A549 (cell line): ENCODE data around the gene ANK2. TPM values are rescaled to one million over a fixed set of nuclear protein-coding genes. Genes with fewer than 3 reads are reported as not detected.

Experiments
- ATAC-seq, 2 experiments: fragments of 200-7000 bp in 1 of 2; fragments of >200 bp in 1 of 2; cut with Nextera tagmentation in 1 of 2; cut with Tn5 transposase in 1 of 2; 3 replicates each; pipeline versions ENCODE4 v1.8.0 to v1.9.1; 2018 to 2020; ENCODE audit warnings: mild to moderate bottlenecking in 1 of 2, moderate library complexity in 1 of 2
- CTCF ChIA-PET: fragments of 300-600 bp; sonication (Branson Sonifier 250); formaldehyde crosslinking; extraction: SDS; loops from one replicate; lab custom pipeline; 2021; ENCODE audit warnings: antibody characterized with exemption, inconsistent platforms; lab: Yijun Ruan, JAX
- POLR2A ChIA-PET: fragments of 350-600 bp; formaldehyde crosslinking; extraction: SDS; loops from one replicate; lab custom pipeline; 2021; ENCODE audit warnings: antibody characterized with exemption, inconsistent platforms; lab: Yijun Ruan, JAX
- DNase-seq, 2 experiments: peaks; one replicate each; pipeline versions ENCODE4 v3.0.0 to v3.0.0-alpha.2; 2011 to 2016; ENCODE audit warnings: low read depth in 1 of 2, low spot score in 1 of 2
- FAIRE-seq: peaks from 2 replicates; lab custom pipeline; 2011; peaks lifted over from hg19 to GRCh38; lab: Jason Lieb, UNC
- H3K27ac ChIP-seq, 2 experiments: fragments of >200 bp; sonication (Bioruptor Twin); formaldehyde crosslinking; 3 replicates each; pipeline ENCODE4 v1.5.1; 2016 to 2017
- H3K4me1 ChIP-seq: fragments of >200 bp; sonication (Bioruptor Twin); formaldehyde crosslinking; 3 replicates; pipeline ENCODE4 v1.6.1; 2016
- H3K4me2 ChIP-seq: fragments of >200 bp; sonication (Bioruptor Twin); formaldehyde crosslinking; 3 replicates; pipeline ENCODE4 v1.6.1; 2016
- H3K4me3 ChIP-seq: fragments of >200 bp; sonication (Bioruptor Twin); formaldehyde crosslinking; 3 replicates; pipeline ENCODE4 v1.5.1; 2016
- H3K9me3 ChIP-seq: fragments of >200 bp; sonication (Bioruptor Twin); formaldehyde crosslinking; 3 replicates; pipeline ENCODE4 v1.6.1; 2016
- CBX2 ChIP-seq: fragments of 200-600 bp; sonication (generic); IDR thresholded peaks from 2 replicates; pipeline ENCODE4 v1.6.1; 2016; ENCODE audit warnings: low read depth, mild to moderate bottlenecking, borderline replicate concordance
- CEBPB ChIP-seq, 2 experiments: fragments of >200 bp in 1 of 2; sonication (Bioruptor Twin) in 1 of 2; formaldehyde crosslinking in 1 of 2; IDR thresholded peaks; 2 replicates each; pipeline ENCODE4 v1.6.1; 2012 to 2016
- EHMT2 ChIP-seq: fragments of 200-600 bp; sonication (generic); IDR thresholded peaks from 2 replicates; pipeline ENCODE4 v1.6.1; 2016; ENCODE audit warnings: antibody characterized with exemption, low read depth, mild to moderate bottlenecking, moderate library complexity
- EP300 ChIP-seq, 2 experiments: fragments of >200 bp; sonication (Bioruptor Twin); formaldehyde crosslinking; IDR thresholded peaks; 2 replicates in 1 of 2; 3 replicates in 1 of 2; pipeline ENCODE4 v1.6.1; 2016 to 2017
- FOSL2 ChIP-seq, 2 experiments: fragments of 450-650 bp in 1 of 2; fragments of >200 bp in 1 of 2; sonication (Bioruptor Twin) in 1 of 2; formaldehyde crosslinking; IDR thresholded peaks; 2 replicates each; pipeline versions ENCODE4 v1.5.0 to v1.6.1; 2016 to 2020; ENCODE audit warnings: mild to moderate bottlenecking in 1 of 2, moderate library complexity in 1 of 2
- HOXA7 ChIP-seq: fragments of 250-450 bp; sonication (Bioruptor Pico); IDR thresholded peaks from 2 replicates; pipeline ENCODE4 v1.5.0; 2020; ENCODE audit warnings: mild to moderate bottlenecking, moderate library complexity
- HOXB13 ChIP-seq: fragments of 250-450 bp; sonication (Bioruptor Pico); IDR thresholded peaks from 2 replicates; pipeline ENCODE4 v1.5.0; 2020; ENCODE audit warnings: low read depth, mild to moderate bottlenecking, moderate library complexity
- JUN ChIP-seq, 2 experiments: fragments of >200 bp; sonication (Bioruptor Twin); formaldehyde crosslinking; IDR thresholded peaks; 2 replicates in 1 of 2; 3 replicates in 1 of 2; pipeline ENCODE4 v1.6.1; 2016 to 2017
- JUNB ChIP-seq: fragments of >200 bp; sonication (Bioruptor Twin); formaldehyde crosslinking; IDR thresholded peaks from 2 replicates; pipeline ENCODE4 v1.6.1; 2016
- KDM1A ChIP-seq: fragments of 200-600 bp; sonication (generic); IDR thresholded peaks from 2 replicates; pipeline ENCODE4 v1.6.1; 2016; ENCODE audit warnings: low read depth, mild to moderate bottlenecking
- NPAS2 ChIP-seq: fragments of 250-450 bp; sonication (Bioruptor Pico); IDR thresholded peaks from 2 replicates; pipeline ENCODE4 v1.8.0; 2022; ENCODE audit warnings: mild to moderate bottlenecking, moderate library complexity, borderline replicate concordance
- NR3C1 ChIP-seq: fragments of >200 bp; sonication (Bioruptor Twin); formaldehyde crosslinking; IDR thresholded peaks from 3 replicates; pipeline ENCODE4 v1.6.1; 2017
- SREBF2 ChIP-seq: fragments of 450-650 bp; IDR thresholded peaks from 2 replicates; pipeline ENCODE4 v1.6.1; 2014; ENCODE audit warnings: mild to moderate bottlenecking, moderate library complexity
- TFCP2L1 ChIP-seq: fragments of 250-450 bp; sonication (Bioruptor Pico); IDR thresholded peaks from 2 replicates; pipeline ENCODE4 v1.5.0; 2021; ENCODE audit warnings: mild to moderate bottlenecking
- ZC3H11A ChIP-seq: fragments of 450-650 bp; IDR thresholded peaks from 2 replicates; pipeline ENCODE4 v1.6.1; 2014; ENCODE audit warnings: antibody characterized with exemption, mild to moderate bottlenecking
- ZFP36 ChIP-seq: fragments of 450-650 bp; IDR thresholded peaks from 2 replicates; pipeline ENCODE4 v1.6.1; 2014; ENCODE audit warnings: borderline replicate concordance; ENCODE audit not compliant: partially characterized antibody
- ZNF302 ChIP-seq: fragments of 250-450 bp; sonication (Bioruptor Pico); IDR thresholded peaks from 2 replicates; pipeline ENCODE4 v1.9.0; 2021; ENCODE audit warnings: inconsistent platforms, mild to moderate bottlenecking, moderate library complexity
- ZSCAN20 ChIP-seq: fragments of 250-450 bp; sonication (Bioruptor Pico); IDR thresholded peaks from 2 replicates; pipeline ENCODE4 v1.8.0; 2022; ENCODE audit warnings: mild to moderate bottlenecking, moderate library complexity
- WGBS: methylation state at CpG from one replicate; pipeline ENCODE4 v1.1.6; 2017; ENCODE audit errors: missing lambda C conversion rate; 5-methylcytosine and 5-hydroxymethylcytosine counted together
- polyA plus RNA-seq, 4 experiments: library from polyadenylated mRNA; depleted of rRNA in 3 of 4; stranded (reverse); fragments of >200 nt; fragmentation: RNase III in 1 of 4; extraction: RNeasy Plus Mini Kit Qiagen cat#74134 plus additional on column Dnase treatment in 1 of 4; gene quantifications; 2 replicates in 3 of 4; 3 replicates in 1 of 4; pipeline ENCODE4 v1.2.3, GENCODE V29; 2011 to 2017
- TF ChIP-seq, protein P1 (sequence below): fragments of 250-450 bp; sonication (Bioruptor Pico); IDR thresholded peaks from 2 replicates; pipeline ENCODE4 v1.5.0; 2020; ENCODE audit warnings: low read depth, mild to moderate bottlenecking, moderate library complexity
- TF ChIP-seq, protein P2 (sequence below): IDR thresholded peaks from 2 replicates; pipeline ENCODE4 v1.6.1; 2012; ENCODE audit warnings: low read depth, borderline replicate concordance
- TF ChIP-seq, protein P3 (sequence below): fragments of 250-450 bp; sonication (Bioruptor Pico); IDR thresholded peaks from 2 replicates; pipeline ENCODE4 v1.5.0; 2021; ENCODE audit warnings: mild to moderate bottlenecking, moderate library complexity, borderline replicate concordance
- TF ChIP-seq, protein P4 (sequence below): fragments of >200 bp; sonication (Bioruptor Twin); formaldehyde crosslinking; IDR thresholded peaks from 2 replicates; pipeline ENCODE4 v1.6.1; 2016
- TF ChIP-seq, protein P5 (sequence below): IDR thresholded peaks from 2 replicates; pipeline ENCODE4 v1.6.1; 2012

The ANK2 gene
- polyA plus RNA-seq, 2 of the 4 experiments (the other 2 are of a cell fraction) = 1.4 to 3.1 TPM

DNA sequence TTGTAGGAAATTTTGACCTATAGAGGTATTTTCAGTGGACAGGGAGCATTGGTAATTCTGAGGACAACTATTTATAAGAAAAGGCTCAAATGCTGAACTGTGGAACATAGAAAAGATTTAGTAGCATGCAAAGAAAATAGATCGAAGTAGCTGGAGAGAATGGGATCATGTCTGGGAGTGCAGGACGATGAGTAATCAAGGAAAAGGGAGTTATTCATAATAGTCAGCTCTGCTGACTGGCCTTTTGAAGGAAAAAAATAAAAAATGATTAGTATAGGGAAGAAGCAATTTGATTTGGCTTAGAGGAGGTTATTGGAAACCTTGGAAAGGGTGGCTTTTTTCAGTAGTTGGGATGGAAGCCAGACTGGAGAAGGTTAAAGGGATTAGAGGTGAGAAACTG is 22.9 kb upstream of the ANK2 start:
- H3K4me3 ChIP-seq = no peak overlapping the region
- H3K9me3 ChIP-seq = no peaks in the 10 kb centered on the region
- TF ChIP-seq FOSL2 (IDR thresholded peaks at IDR 0.05) (no peak), FOSL2 (CRISPR knock-in tag; IDR thresholded peaks at IDR 0.05) (no peak), ZSCAN20 (CRISPR knock-in tag) (no peak), JUN (IDR thresholded peaks at IDR 0.05) (no peak), NPAS2 (CRISPR knock-in tag) (no peak), TFCP2L1 (CRISPR knock-in tag) (no peak), ZFP36 (no peak), HOXA7 (CRISPR knock-in tag) (no peak), HOXB13 (no peak), CBX2 (no peak), ZNF302 (no peak), ZC3H11A (no peak), KDM1A (no peak), NR3C1 (no peak)
- TF ChIP-seq, protein P1, sequence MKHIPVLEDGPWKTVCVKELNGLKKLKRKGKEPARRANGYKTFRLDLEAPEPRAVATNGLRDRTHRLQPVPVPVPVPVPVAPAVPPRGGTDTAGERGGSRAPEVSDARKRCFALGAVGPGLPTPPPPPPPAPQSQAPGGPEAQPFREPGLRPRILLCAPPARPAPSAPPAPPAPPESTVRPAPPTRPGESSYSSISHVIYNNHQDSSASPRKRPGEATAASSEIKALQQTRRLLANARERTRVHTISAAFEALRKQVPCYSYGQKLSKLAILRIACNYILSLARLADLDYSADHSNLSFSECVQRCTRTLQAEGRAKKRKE (CRISPR knock-in tag) = no peak
- TF ChIP-seq, protein P2, sequence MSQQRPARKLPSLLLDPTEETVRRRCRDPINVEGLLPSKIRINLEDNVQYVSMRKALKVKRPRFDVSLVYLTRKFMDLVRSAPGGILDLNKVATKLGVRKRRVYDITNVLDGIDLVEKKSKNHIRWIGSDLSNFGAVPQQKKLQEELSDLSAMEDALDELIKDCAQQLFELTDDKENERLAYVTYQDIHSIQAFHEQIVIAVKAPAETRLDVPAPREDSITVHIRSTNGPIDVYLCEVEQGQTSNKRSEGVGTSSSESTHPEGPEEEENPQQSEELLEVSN = no peak
- TF ChIP-seq, protein P3, sequence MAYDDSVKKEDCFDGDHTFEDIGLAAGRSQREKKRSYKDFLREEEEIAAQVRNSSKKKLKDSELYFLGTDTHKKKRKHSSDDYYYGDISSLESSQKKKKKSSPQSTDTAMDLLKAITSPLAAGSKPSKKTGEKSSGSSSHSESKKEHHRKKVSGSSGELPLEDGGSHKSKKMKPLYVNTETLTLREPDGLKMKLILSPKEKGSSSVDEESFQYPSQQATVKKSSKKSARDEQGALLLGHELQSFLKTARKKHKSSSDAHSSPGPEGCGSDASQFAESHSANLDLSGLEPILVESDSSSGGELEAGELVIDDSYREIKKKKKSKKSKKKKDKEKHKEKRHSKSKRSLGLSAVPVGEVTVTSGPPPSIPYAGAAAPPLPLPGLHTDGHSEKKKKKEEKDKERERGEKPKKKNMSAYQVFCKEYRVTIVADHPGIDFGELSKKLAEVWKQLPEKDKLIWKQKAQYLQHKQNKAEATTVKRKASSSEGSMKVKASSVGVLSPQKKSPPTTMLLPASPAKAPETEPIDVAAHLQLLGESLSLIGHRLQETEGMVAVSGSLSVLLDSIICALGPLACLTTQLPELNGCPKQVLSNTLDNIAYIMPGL = no peak
- TF ChIP-seq, protein P4, sequence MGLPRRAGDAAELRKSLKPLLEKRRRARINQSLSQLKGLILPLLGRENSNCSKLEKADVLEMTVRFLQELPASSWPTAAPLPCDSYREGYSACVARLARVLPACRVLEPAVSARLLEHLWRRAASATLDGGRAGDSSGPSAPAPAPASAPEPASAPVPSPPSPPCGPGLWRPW = no peak
- no peak for FAIRE-seq
- no peak overlapping the region for H3K4me2 ChIP-seq
- H3K27ac ChIP-seq = no peak overlapping the region
- POLR2A ChIA-PET = no interaction called here
- no peak for ATAC-seq
- WGBS = 20% methylated on average over 2 of the region's 2 CpGs
- DNase-seq = no peak
- no peaks in the 10 kb centered on the region for H3K4me1 ChIP-seq
- CTCF ChIA-PET = no interaction called here

DNA sequence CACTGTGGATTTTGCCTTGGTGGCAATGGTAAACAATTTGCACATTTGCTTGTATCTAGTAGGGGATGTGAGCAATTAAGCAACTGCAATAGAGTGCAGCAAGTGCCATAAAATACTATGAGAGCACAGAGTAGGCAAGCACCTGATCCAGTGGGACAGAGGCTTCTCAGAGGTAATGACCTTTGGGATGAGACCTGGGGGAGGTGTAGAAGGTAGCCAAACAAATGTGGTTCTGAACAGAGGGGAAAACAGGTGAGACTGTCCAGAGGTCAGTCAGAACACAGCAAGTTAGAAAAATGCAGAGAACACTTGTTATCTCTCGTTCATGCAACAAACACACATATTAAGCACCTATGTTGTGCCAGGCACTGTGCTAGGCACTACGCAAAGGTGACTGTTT is 21.4 kb upstream of the ANK2 start:
- DNase-seq (no peak), ATAC-seq (no peak), FAIRE-seq (no peak)
- TF ChIP-seq JUNB (no peak), NPAS2 (CRISPR knock-in tag) (no peak), EP300 (IDR thresholded peaks at IDR 0.05) (no peak), EHMT2 (no peak), CEBPB (IDR thresholded peaks at IDR 0.05) (no peak), FOSL2 (IDR thresholded peaks at IDR 0.05) (no peak), FOSL2 (CRISPR knock-in tag; IDR thresholded peaks at IDR 0.05) (no peak), ZSCAN20 (CRISPR knock-in tag) (no peak), SREBF2 (no peak)
- TF ChIP-seq, protein P5, sequence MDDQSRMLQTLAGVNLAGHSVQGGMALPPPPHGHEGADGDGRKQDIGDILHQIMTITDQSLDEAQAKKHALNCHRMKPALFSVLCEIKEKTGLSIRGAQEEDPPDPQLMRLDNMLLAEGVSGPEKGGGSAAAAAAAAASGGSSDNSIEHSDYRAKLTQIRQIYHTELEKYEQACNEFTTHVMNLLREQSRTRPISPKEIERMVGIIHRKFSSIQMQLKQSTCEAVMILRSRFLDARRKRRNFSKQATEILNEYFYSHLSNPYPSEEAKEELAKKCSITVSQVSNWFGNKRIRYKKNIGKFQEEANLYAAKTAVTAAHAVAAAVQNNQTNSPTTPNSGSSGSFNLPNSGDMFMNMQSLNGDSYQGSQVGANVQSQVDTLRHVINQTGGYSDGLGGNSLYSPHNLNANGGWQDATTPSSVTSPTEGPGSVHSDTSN = no peak
- H3K4me3 ChIP-seq = no peak overlapping the region
- 76% methylated on average over 2 of the region's 2 CpGs for WGBS
- no peaks in the 10 kb centered on the region for H3K9me3 ChIP-seq
- no peak overlapping the region for H3K4me2 ChIP-seq
- H3K4me1 ChIP-seq = no peaks in the 10 kb centered on the region
- no peak overlapping the region for H3K27ac ChIP-seq
- POLR2A ChIA-PET = no interaction called here
- CTCF ChIA-PET = no interaction called here
